H1 (cell line): ENCODE measurements around the gene TRAF4. TPM values are rescaled to one million over a fixed set of nuclear protein-coding genes. Genes with fewer than 3 reads are reported as not detected.

Source experiments
- CTCF ChIA-PET: fragments of 300-600 bp; sonication (Branson Sonifier 250); formaldehyde crosslinking; loops from one replicate; lab custom pipeline; 2021; ENCODE audit not compliant: partially characterized antibody; lab: Charles Lee
- POLR2A ChIA-PET: fragments of 300-600 bp; sonication (Branson Sonifier 250); formaldehyde crosslinking; loops from one replicate; lab custom pipeline; 2021; ENCODE audit warnings: inconsistent platforms; ENCODE audit not compliant: partially characterized antibody; lab: Charles Lee
- DNase-seq, 2 experiments: peaks; one replicate each; pipeline versions ENCODE4 v3.0.0 to v3.0.0-alpha.2; 2010 to 2022; ENCODE audit warnings: low spot score in 2 of 2, low read depth in 1 of 2, mixed read lengths in 1 of 2
- FAIRE-seq: peaks from 2 replicates; lab custom pipeline; 2011; peaks lifted over from hg19 to GRCh38; lab: Jason Lieb, UNC
- H2AFZ ChIP-seq: 2 replicates; pipeline ENCODE4 v1.8.1; 2012; ENCODE audit warnings: low read length, inconsistent platforms
- H2AK5ac ChIP-seq: 2 replicates; pipeline ENCODE4 v1.6.1; 2013; ENCODE audit warnings: low read depth, low read length
- H2BK120ac ChIP-seq: replicated peaks from 2 replicates; pipeline ENCODE3; 2013; ENCODE audit warnings: low read depth, low read length, inconsistent platforms
- H2BK12ac ChIP-seq: 2 replicates; pipeline ENCODE4 v1.6.1; 2013; ENCODE audit warnings: low read depth, low read length
- H2BK15ac ChIP-seq: 2 replicates; pipeline ENCODE4 v1.6.1; 2013; ENCODE audit warnings: low read length
- H2BK20ac ChIP-seq: 2 replicates; pipeline ENCODE4 v1.6.1; 2013; ENCODE audit warnings: low read length
- H2BK5ac ChIP-seq: 2 replicates; pipeline ENCODE4 v1.6.1; 2013; ENCODE audit warnings: low read depth, low read length
- H3K14ac ChIP-seq: 2 replicates; pipeline ENCODE4 v1.6.1; 2013; ENCODE audit warnings: inconsistent platforms; ENCODE audit not compliant: insufficient read length
- H3K18ac ChIP-seq: 2 replicates; pipeline ENCODE4 v1.6.1; 2013; ENCODE audit warnings: low read length; ENCODE audit errors: extremely low read depth
- H3K23ac ChIP-seq: 2 replicates; pipeline ENCODE4 v1.6.1; 2013; ENCODE audit warnings: inconsistent platforms; ENCODE audit not compliant: insufficient read length
- H3K23me2 ChIP-seq: 2 replicates; pipeline ENCODE4 v1.6.1; 2013; ENCODE audit warnings: low read depth, low read length
- H3K27ac ChIP-seq: 2 replicates; pipeline ENCODE4 v1.6.1; 2011; ENCODE audit warnings: low read depth, low read length, inconsistent platforms
- H3K27me3 ChIP-seq, 4 experiments: replicated peaks in 1 of 4; 1 replicate in 1 of 4; 2 replicates in 3 of 4; pipeline versions ENCODE4 v1.6.1 to v1.8.1; 2011 to 2013; ENCODE audit warnings: low read length in 3 of 4, mild to moderate bottlenecking in 3 of 4, inconsistent platforms in 2 of 4, mixed read lengths in 2 of 4, moderate library complexity in 1 of 4; ENCODE audit not compliant: control insufficient read depth in 3 of 4, insufficient read depth in 3 of 4; ENCODE audit errors: extremely low read depth in 1 of 4
- H3K36me3 ChIP-seq, 4 experiments: 2 replicates each; pipeline versions ENCODE4 v1.6.1 to v1.8.1; 2011 to 2013; ENCODE audit warnings: mild to moderate bottlenecking in 4 of 4, low read length in 3 of 4, moderate library complexity in 2 of 4, control low read depth in 1 of 4, inconsistent platforms in 1 of 4; ENCODE audit not compliant: insufficient read depth in 4 of 4, control insufficient read depth in 2 of 4
- H3K4ac ChIP-seq: replicated peaks from 2 replicates; pipeline ENCODE3; 2013; ENCODE audit warnings: low read length, low read depth, mixed read lengths, inconsistent platforms; ENCODE audit not compliant: insufficient read length
- H3K4me1 ChIP-seq, 4 experiments: replicated peaks in 1 of 4; 1 replicate in 1 of 4; 2 replicates in 3 of 4; pipeline versions ENCODE4 v1.6.1 to v1.8.1; 2011 to 2013; ENCODE audit warnings: low read length in 3 of 4, inconsistent platforms in 2 of 4, mixed read lengths in 1 of 4; ENCODE audit not compliant: insufficient read depth in 4 of 4, control insufficient read depth in 3 of 4
- H3K4me2 ChIP-seq, 2 experiments: 2 replicates each; pipeline versions ENCODE4 v1.6.1 to v1.8.1; 2011 to 2013; ENCODE audit warnings: low read depth in 2 of 2, low read length in 2 of 2, control low read depth in 1 of 2, inconsistent platforms in 1 of 2, mild to moderate bottlenecking in 1 of 2; ENCODE audit not compliant: insufficient read depth in 1 of 2
- H3K4me3 ChIP-seq, 4 experiments: fragments of 200-600, 300-600 bp in 1 of 4; sonication (generic), shearing (Covaris generic), sonication (Bioruptor Twin) in 1 of 4; 2 replicates each; pipeline versions ENCODE4 v1.5.1 to v1.8.1; 2011 to 2016; ENCODE audit warnings: low read length in 4 of 4, low read depth in 3 of 4, control low read depth in 2 of 4, inconsistent platforms in 2 of 4, mild to moderate bottlenecking in 2 of 4, mixed read lengths in 1 of 4, moderate library complexity in 1 of 4; ENCODE audit not compliant: insufficient read depth in 2 of 4; ENCODE audit errors: extremely low read depth in 1 of 4
- H3K56ac ChIP-seq: replicated peaks from 2 replicates; pipeline ENCODE3; 2013; ENCODE audit warnings: low read depth, mild to moderate bottlenecking, mixed read lengths, low read length, inconsistent platforms; ENCODE audit not compliant: insufficient read length
- H3K79me1 ChIP-seq: 2 replicates; pipeline ENCODE4 v1.6.1; 2013; ENCODE audit warnings: low read depth, low read length, control low read depth
- H3K79me2 ChIP-seq, 2 experiments: 2 replicates each; pipeline versions ENCODE4 v1.6.1 to v1.8.1; 2012 to 2013; ENCODE audit warnings: low read length in 2 of 2, mild to moderate bottlenecking in 2 of 2, inconsistent platforms in 1 of 2; ENCODE audit not compliant: insufficient read depth in 2 of 2, control insufficient read depth in 1 of 2
- H3K9ac ChIP-seq, 4 experiments: replicated peaks in 1 of 4; 1 replicate in 1 of 4; 2 replicates in 3 of 4; pipeline versions ENCODE4 v1.6.1 to v1.8.1; 2011 to 2013; ENCODE audit warnings: low read depth in 3 of 4, low read length in 3 of 4, control low read depth in 2 of 4, mild to moderate bottlenecking in 2 of 4, moderate library complexity in 2 of 4, inconsistent platforms in 1 of 4; ENCODE audit errors: extremely low read depth in 1 of 4
- H3K9me3 ChIP-seq, 2 experiments: 2 replicates each; pipeline versions ENCODE4 v1.6.1 to v1.8.1; 2012 to 2013; ENCODE audit warnings: mild to moderate bottlenecking in 2 of 2, moderate library complexity in 2 of 2, control low read depth in 1 of 2, inconsistent platforms in 1 of 2, low read depth in 1 of 2, low read length in 1 of 2, mixed read lengths in 1 of 2; ENCODE audit not compliant: insufficient read depth in 2 of 2
- H4K20me1 ChIP-seq, 2 experiments: replicated peaks in 1 of 2; 2 replicates each; pipeline versions ENCODE3 to v1.8.1; 2011 to 2013; ENCODE audit warnings: inconsistent platforms in 2 of 2, low read length in 2 of 2, mild to moderate bottlenecking in 1 of 2; ENCODE audit not compliant: insufficient read depth in 2 of 2, control insufficient read depth in 1 of 2
- H4K5ac ChIP-seq: 2 replicates; pipeline ENCODE4 v1.6.1; 2013; ENCODE audit warnings: low read length, low read depth, mixed read lengths, inconsistent platforms; ENCODE audit not compliant: insufficient read length
- H4K8ac ChIP-seq: 2 replicates; pipeline ENCODE4 v1.8.0; 2013; ENCODE audit warnings: mild to moderate bottlenecking, moderate library complexity, low read length, inconsistent platforms; ENCODE audit not compliant: insufficient read depth; ENCODE audit errors: extremely low read depth
- H4K91ac ChIP-seq: replicated peaks from 2 replicates; pipeline ENCODE3; 2013; ENCODE audit warnings: low read length, mixed read lengths, inconsistent platforms; ENCODE audit not compliant: insufficient read length
- POLR2AphosphoS5 ChIP-seq: IDR thresholded peaks from 2 replicates; pipeline ENCODE4 v1.6.1; 2011; ENCODE audit warnings: low read depth, low read length
- SRF ChIP-seq: IDR thresholded peaks from 2 replicates; pipeline ENCODE4 v1.6.1; 2011; ENCODE audit warnings: mild to moderate bottlenecking, low read depth, low read length, moderate library complexity
- WGBS, 2 experiments: shearing (Covaris generic) in 1 of 2; methylation state at CpG; one replicate each; pipeline versions ENCODE4 v1.1.6 to v1.1.7; 2013 to 2015; ENCODE audit warnings: low lambda C conversion rate in 2 of 2, mixed read lengths in 2 of 2, inconsistent platforms in 1 of 2, low coverage in 1 of 2, missing lambda C conversion rate in 1 of 2; ENCODE audit not compliant: insufficient replicate concordance in 2 of 2, insufficient coverage in 1 of 2, insufficient read length in 1 of 2; ENCODE audit errors: extremely low coverage in 1 of 2, missing lambda C conversion rate in 1 of 2; 5-methylcytosine and 5-hydroxymethylcytosine counted together
- polyA plus RNA-seq, 7 experiments: library from polyadenylated mRNA; depleted of rRNA in 3 of 7; stranded (reverse) in 5 of 7; unstranded in 2 of 7; fragments of >200 nt in 5 of 7; fragments of 200-250 nt in 2 of 7; gene quantifications; 1 replicate in 5 of 7; 2 replicates in 1 of 7; 4 replicates in 1 of 7; pipeline versions ENCODE4 v1.2.1 to v1.2.3, GENCODE V29; 2011 to 2013; ENCODE audit warnings: missing spikeins in 2 of 7, mixed read lengths in 2 of 7
- total RNA-seq: library from RNA; stranded (reverse); fragmentation: NEBNext Ultra II Directional; extraction: Animal tissue kit (Norgen Biotek cat#: 25700); gene quantifications from 2 replicates; pipeline ENCODE4 v1.2.1, GENCODE V29; 2021

The TRAF4 gene
- total and polyA plus RNA-seq, 2 of the 8 experiments (the other 6 are each of a cell fraction or from before 2014, with no cell fraction given): 167 to 170 TPM

GRCh38 chr17:28756049-28756804 lies 12.4 kb downstream of the TRAF4 start:
- no peak overlapping the region for H4K8ac ChIP-seq
- DNase-seq (no peak), FAIRE-seq (no peak)
- no peak overlapping the region for H3K23ac ChIP-seq
- no peak overlapping the region for H3K4me3 ChIP-seq
- H3K14ac ChIP-seq: no peak overlapping the region
- H3K79me1 ChIP-seq: no peaks in the 10 kb centered on the region; the same call in 1 of the 2 replicates
- no peaks in the 10 kb centered on the region for H3K27me3 ChIP-seq
- H3K4me2 ChIP-seq: no peak overlapping the region
- peaks cover 3 to 11% (median 5%) of the 10 kb centered on the region in 4 experiments; a peak in 6 of 7 replicates for H3K4me1 ChIP-seq
- no peak overlapping the region for H3K56ac ChIP-seq
- H2AFZ ChIP-seq: no peak overlapping the region
- H3K36me3 ChIP-seq: peaks cover 17 to 37% (median 22%) of the 10 kb centered on the region in 4 experiments
- no peak overlapping the region for H3K27ac ChIP-seq
- CTCF ChIA-PET: interaction anchor here (0.8 to 2.9 kb wide), 5 partner anchors 12 to 123 kb away, joined by 3 to 9 read pairs (median 3); partner anchors contain the start of gene TLCD1
- POLR2A ChIA-PET: interaction anchor here (0.7 to 9.7 kb wide), 12 partner anchors 9 to 281 kb away, joined by 3 to 134 read pairs (median 5); partner anchors contain the start of genes FLOT2, RPL23A and TRAF4
- H4K91ac ChIP-seq: no peak overlapping the region
- H4K5ac ChIP-seq: no peak overlapping the region
- peaks cover 0 to 4% of the 10 kb centered on the region in 2 experiments for H4K20me1 ChIP-seq
- no peaks in the 10 kb centered on the region for H3K9me3 ChIP-seq
- H3K9ac ChIP-seq: no peak overlapping the region; a peak in 1 of 7 replicates
- H2BK12ac ChIP-seq: no peak overlapping the region
- H2BK15ac ChIP-seq: no peak overlapping the region
- WGBS, 2 experiments: 94% methylated on average over 5 of the region's 5 CpGs; no CpG with 5 or more reads in 1 of the 2 experiments
- no peaks in the 10 kb centered on the region for H3K23me2 ChIP-seq
- peaks cover 0 to 3% of the 10 kb centered on the region in 2 experiments; a peak in 1 of 4 replicates for H3K79me2 ChIP-seq
- no peak overlapping the region for H2BK5ac ChIP-seq
- H2AK5ac ChIP-seq: no peak overlapping the region
- H2BK120ac ChIP-seq: no peak overlapping the region
- H2BK20ac ChIP-seq: no peak overlapping the region
- no peak for TF ChIP-seq SRF
- peak; percentile 48; the same call in 1 of the 2 replicates for TF ChIP-seq POLR2AphosphoS5
- no peak overlapping the region for H3K18ac ChIP-seq
- H3K4ac ChIP-seq: no peak overlapping the region
